Upper lobe of left lung (tissue), 6 donors: Measurements from ENCODE around the gene ADIRF. TPM values are rescaled to one million over a fixed set of nuclear protein-coding genes. Genes with fewer than 3 reads are reported as not detected.
A peak's percentile ranks its signal among the peaks of the same experiment; 100 is the strongest.

ENCODE experiments used
- ATAC-seq, 2 donors: fragments of 200-7000 bp; cut with Tn5 transposase; one replicate each; pipeline ENCODE4 v1.9.1; 2022; ENCODE audit warnings: mild to moderate bottlenecking in 2 of 2, moderate library complexity in 2 of 2; ENCODE audit not compliant: low FRiP score in 2 of 2
- DNase-seq, 2 donors: peaks; one replicate each; pipeline ENCODE4 v3.0.0-alpha.2; 2019 to 2020
- H3K27ac ChIP-seq, 4 donors: fragments of 200-600 bp; sonication (generic); one replicate each; pipeline ENCODE4 v1.5.1; 2016 to 2019
- H3K27me3 ChIP-seq, 4 donors: fragments of 200-600 bp; sonication (generic); one replicate each; pipeline ENCODE4 v1.5.1; 2017 to 2019
- H3K36me3 ChIP-seq, 4 donors: fragments of 200-600 bp; sonication (generic); one replicate each; pipeline ENCODE4 v1.5.1; 2016 to 2019
- H3K4me1 ChIP-seq, 4 donors: fragments of 200-600 bp; sonication (generic); one replicate each; pipeline ENCODE4 v1.5.1; 2018 to 2019
- H3K4me3 ChIP-seq, 4 donors: fragments of 200-600 bp; sonication (generic); one replicate each; pipeline ENCODE4 v1.5.1; 2017 to 2019; ENCODE audit warnings: mild to moderate bottlenecking in 2 of 4, moderate library complexity in 1 of 4
- H3K9me3 ChIP-seq, 4 donors: fragments of 200-600 bp; sonication (generic); one replicate each; pipeline ENCODE4 v1.5.1; 2018 to 2019
- CTCF ChIP-seq, 6 experiments: fragments of 450-650 bp in 4 of 6; fragments of 200-600 bp in 2 of 6; sonication (generic) in 2 of 6; IDR thresholded peaks; one replicate each; pipeline ENCODE4 v1.5.1; 2016 to 2019; ENCODE audit warnings: antibody characterized with exemption in 6 of 6
- EP300 ChIP-seq, 4 donors: sonication (generic); formaldehyde crosslinking; IDR thresholded peaks; one replicate each; pipeline ENCODE4 v1.5.1; 2017; ENCODE audit warnings: antibody characterized with exemption in 4 of 4, control low read depth in 2 of 4
- POLR2A ChIP-seq, 4 donors: fragments of 450-650 bp; IDR thresholded peaks; one replicate each; pipeline ENCODE4 v1.5.1; 2016 to 2017; ENCODE audit warnings: antibody characterized with exemption in 4 of 4, mild to moderate bottlenecking in 2 of 4
- POLR2AphosphoS5 ChIP-seq, 2 donors: sonication (generic); formaldehyde crosslinking; IDR thresholded peaks; one replicate each; pipeline ENCODE4 v1.5.1; 2017; ENCODE audit warnings: antibody characterized with exemption in 2 of 2
- WGBS, 2 donors: methylation state at CpG; one replicate each; pipeline ENCODE4 v1.1.5; 2017 to 2018; 5-methylcytosine and 5-hydroxymethylcytosine counted together
- total RNA-seq, 6 donors: library from RNA; depleted of rRNA in 4 of 6; stranded (reverse); fragments of >200 nt in 4 of 6; gene quantifications; one replicate each; pipeline versions ENCODE4 v1.1.0 to v1.2.1, GENCODE V29; 2016 to 2021
- donor health status: DM: no; HTN: no; CAD: no; lungs with moderate emphysema.
- donor health status: DM: no; HTN: yes; CAD: no; lungs with severe emphysema.

The ADIRF gene
- total RNA-seq, 6 donors from 2014 or later = 51.3 to 202 (median 164) TPM

DNA sequence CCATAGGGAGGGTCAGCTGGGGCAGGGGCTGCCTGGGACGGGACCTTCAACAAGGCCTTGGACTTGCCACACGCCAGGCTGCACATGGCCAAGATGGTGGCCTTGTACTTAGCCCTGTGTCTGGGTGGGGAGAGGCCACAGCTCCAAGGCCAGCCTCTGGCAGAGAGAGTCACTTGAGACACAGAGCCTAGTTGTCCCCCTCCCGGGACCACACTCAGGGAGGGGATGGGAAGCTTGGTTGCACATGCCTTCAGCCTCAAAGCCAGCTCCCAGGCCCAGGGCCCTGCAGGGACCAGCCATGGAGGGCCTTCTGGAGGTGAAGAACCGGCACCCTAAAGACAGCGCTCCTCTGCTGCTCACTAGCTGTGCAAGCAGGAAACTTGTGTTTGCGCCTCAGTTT, 27.6 kb upstream of the ADIRF start:
- TF ChIP-seq CTCF (IDR thresholded peaks at IDR 0.05) (no peak), POLR2AphosphoS5 (IDR thresholded peaks at IDR 0.05) (no peak), EP300 (IDR thresholded peaks at IDR 0.05) (no peak), POLR2A (IDR thresholded peaks at IDR 0.05) (no peak)
- 78 to 87% methylated on average over 3 to 6 of the region's 6 CpGs for WGBS, 2 donors
- Histone ChIP-seq H3K36me3 (peaks cover 0 to 44% (median 0%) of the 10 kb centered on the region in 4 donors), H3K27me3 (no peaks in the 10 kb centered on the region), H3K4me3 (no peak overlapping the region), H3K9me3 (no peaks in the 10 kb centered on the region), H3K27ac (no peak overlapping the region), H3K4me1 (peaks cover 5 to 9% (median 6%) of the 10 kb centered on the region in 4 donors)
- ATAC-seq = no peak
- no peak for DNase-seq

DNA sequence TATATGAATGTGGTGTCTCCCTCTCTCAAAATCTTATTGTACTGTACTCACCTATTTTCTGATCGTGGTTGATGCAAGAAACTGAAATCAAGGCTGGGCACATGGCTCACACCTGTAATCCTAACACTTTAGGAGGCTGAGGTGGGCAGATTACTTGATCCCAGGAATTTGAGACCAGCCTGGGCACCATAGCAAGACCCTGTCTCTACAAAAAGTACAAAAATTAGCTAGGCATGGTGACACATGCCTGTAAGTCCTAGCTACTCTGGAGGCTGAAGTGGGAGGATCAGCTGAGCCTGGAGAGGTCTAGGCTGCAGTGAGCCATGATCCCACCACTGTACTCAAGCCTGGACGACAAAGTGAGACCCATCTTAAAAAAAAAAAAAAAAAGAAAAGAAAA, 26.9 kb upstream of the ADIRF start:
- TF ChIP-seq POLR2AphosphoS5 (IDR thresholded peaks at IDR 0.05) (no peak), EP300 (IDR thresholded peaks at IDR 0.05) (no peak), CTCF (IDR thresholded peaks at IDR 0.05) (no peak), POLR2A (IDR thresholded peaks at IDR 0.05) (no peak)
- H3K4me1 ChIP-seq = peaks cover 5 to 12% (median 11%) of the 10 kb centered on the region in 4 donors
- 76 to 80% methylated on average over 2 of the region's 2 CpGs for WGBS, 2 donors

GRCh38 chr10:86941991-86942421, 26.3 kb upstream of the ADIRF start:
- DNase-seq = peak; percentile 12 to 71
- ATAC-seq = no peak

More for the DNA sequence above, 26.9 kb upstream of the ADIRF start:
- ATAC-seq (no peak), DNase-seq (no peak)
- H3K4me3 ChIP-seq = no peak overlapping the region
- H3K27ac ChIP-seq = no peak overlapping the region
- H3K36me3 ChIP-seq = peaks cover 0 to 37% (median 0%) of the 10 kb centered on the region in 4 donors
- no peaks in the 10 kb centered on the region for H3K9me3 ChIP-seq
- no peaks in the 10 kb centered on the region for H3K27me3 ChIP-seq

DNA sequence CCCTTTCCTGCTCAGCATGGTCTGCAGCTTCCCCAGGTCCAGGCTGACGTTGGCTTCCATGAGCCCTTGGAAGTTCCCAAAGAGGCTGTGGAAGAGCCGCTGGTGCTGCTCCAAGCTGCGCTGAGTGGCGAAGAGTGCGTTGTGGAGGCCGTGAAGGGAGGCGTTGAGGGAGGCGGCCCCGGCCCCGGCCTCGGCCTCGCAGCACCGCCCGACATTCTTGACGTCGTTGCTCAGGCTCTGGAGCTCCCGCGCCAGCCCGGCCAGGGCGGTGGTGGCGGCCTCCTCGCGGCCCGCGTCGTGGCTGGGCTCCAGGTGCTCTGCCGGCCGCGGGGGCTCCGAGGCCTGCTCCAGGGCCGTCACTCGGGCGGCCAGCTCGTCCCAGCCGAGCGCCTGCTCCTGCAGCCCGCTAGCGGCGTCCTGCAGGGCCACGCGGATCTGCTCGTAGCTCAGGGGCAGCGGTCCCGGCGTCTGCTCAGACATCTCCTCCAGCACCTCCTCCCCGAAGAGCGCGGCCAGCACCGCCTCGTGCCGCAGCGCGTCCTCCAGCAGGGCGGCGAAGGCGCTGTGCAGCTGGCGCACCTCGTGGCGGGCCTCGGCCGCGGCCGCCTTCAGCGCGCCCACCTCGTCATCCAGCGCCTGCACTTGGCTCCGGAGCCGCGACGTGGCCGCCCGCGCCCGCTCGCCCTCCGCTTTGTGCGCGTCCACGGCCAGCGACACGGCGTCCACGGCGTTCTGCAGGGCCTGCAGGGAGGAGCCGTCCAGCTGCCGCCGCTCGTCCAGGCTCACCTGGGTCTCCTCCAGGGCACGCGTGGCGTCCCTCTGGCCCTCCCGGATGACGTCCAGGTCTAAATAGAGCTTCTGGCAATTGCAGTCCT, 25.6 kb upstream of the ADIRF start:
- peaks cover 5 to 12% (median 11%) of the 10 kb centered on the region in 4 donors for H3K4me1 ChIP-seq
- no peak overlapping the region for H3K27ac ChIP-seq
- no peaks in the 10 kb centered on the region for H3K9me3 ChIP-seq
- WGBS, 2 donors = 87 to 90% methylated on average over 45 to 94 of the region's 94 CpGs
- TF ChIP-seq POLR2A (IDR thresholded peaks at IDR 0.05) (no peak), CTCF (IDR thresholded peaks at IDR 0.05) (no peak), POLR2AphosphoS5 (IDR thresholded peaks at IDR 0.05) (no peak), EP300 (IDR thresholded peaks at IDR 0.05) (no peak)
- DNase-seq = peak; percentile 16 to 86
- H3K27me3 ChIP-seq = no peaks in the 10 kb centered on the region
- peak overlapping the region in 1 of 4 donors; percentile 24 for H3K4me3 ChIP-seq
- ATAC-seq = peak in 1 of 2 donors; percentile 31
- H3K36me3 ChIP-seq = peaks cover 0 to 29% (median 0%) of the 10 kb centered on the region in 4 donors

More at GRCh38 chr10:86941991-86942421, 26.3 kb upstream of the ADIRF start:
- Histone ChIP-seq H3K4me1 (peaks cover 5 to 12% (median 11%) of the 10 kb centered on the region in 4 donors), H3K27ac (no peak overlapping the region), H3K4me3 (no peak overlapping the region), H3K9me3 (no peaks in the 10 kb centered on the region), H3K27me3 (no peaks in the 10 kb centered on the region), H3K36me3 (peaks cover 0 to 31% (median 0%) of the 10 kb centered on the region in 4 donors)
- 93 to 96% methylated on average over 14 of the region's 14 CpGs for WGBS, 2 donors
- TF ChIP-seq POLR2A (IDR thresholded peaks at IDR 0.05) = no peak
- TF ChIP-seq CTCF (IDR thresholded peaks at IDR 0.05) = no peak
- TF ChIP-seq EP300 (IDR thresholded peaks at IDR 0.05) = no peak
- no peak for TF ChIP-seq POLR2AphosphoS5 (IDR thresholded peaks at IDR 0.05)
